GM19395 (cell line): Measurements from ENCODE around the gene NSMCE1.

ENCODE experiments used
- ATAC-seq: cut with Tn5 transposase; IDR thresholded peaks from one replicate; pipeline ENCODE4 v1.9.1; 2021; ENCODE audit warnings: mild to moderate bottlenecking, moderate library complexity; ENCODE audit not compliant: unreplicated experiment

Gene NSMCE1

GRCh38 chr16:27199235-27199586, 69.4 kb downstream of the NSMCE1 start:
- ATAC-seq: no peak

- no peak for ATAC-seq
Observed at GRCh38 chr16:27198451-27199234, 69.9 kb downstream of the NSMCE1 start.

- no peak for ATAC-seq
Observed at GRCh38 chr16:27197004-27197403, 71.6 kb downstream of the NSMCE1 start.

GRCh38 chr16:27195941-27196595, 72.5 kb downstream of the NSMCE1 start:
- ATAC-seq: no peak

- ATAC-seq: no peak
Observed at GRCh38 chr16:27195076-27195741, 73.4 kb downstream of the NSMCE1 start.

GRCh38 chr16:27193300-27193990, 75.1 kb downstream of the NSMCE1 start:
- no peak for ATAC-seq

- no peak for ATAC-seq
Observed at GRCh38 chr16:27191352-27191924, 77.1 kb downstream of the NSMCE1 start.

- ATAC-seq: no peak
Observed at GRCh38 chr16:27190316-27190871, 78.2 kb downstream of the NSMCE1 start.

- no peak for ATAC-seq
Observed at GRCh38 chr16:27189335-27189972, 79.1 kb downstream of the NSMCE1 start.

GRCh38 chr16:27188633-27189032, 79.9 kb downstream of the NSMCE1 start:
- ATAC-seq: no peak

GRCh38 chr16:27185776-27186130, 82.8 kb downstream of the NSMCE1 start:
- no peak for ATAC-seq

GRCh38 chr16:27182906-27183405, 85.6 kb downstream of the NSMCE1 start:
- ATAC-seq: no peak

- no peak for ATAC-seq
Observed at GRCh38 chr16:27181019-27181790, 87.4 kb downstream of the NSMCE1 start.

- peak; percentile 88 for ATAC-seq
Observed at GRCh38 chr16:27179500-27180072, 89.0 kb downstream of the NSMCE1 start.

GRCh38 chr16:27177031-27177774, 91.4 kb downstream of the NSMCE1 start:
- ATAC-seq: no peak

- ATAC-seq: no peak
Observed at GRCh38 chr16:27175888-27176287, 92.7 kb downstream of the NSMCE1 start.
